Islet precursor cell (in vitro differentiated cells): Measurements from ENCODE around the gene GPR152.
A peak's percentile ranks its signal among the peaks of the same experiment; 100 is the strongest.
"Not testable (repeated sequence)": the region's sequence is repeated elsewhere in the genome, so short reads cannot be mapped to it uniquely, and the experiment has no call there.

Source experiments
- DNase-seq: peaks from one replicate; pipeline ENCODE4 v3.0.0-alpha.2; 2018

GPR152 gene

DNA sequence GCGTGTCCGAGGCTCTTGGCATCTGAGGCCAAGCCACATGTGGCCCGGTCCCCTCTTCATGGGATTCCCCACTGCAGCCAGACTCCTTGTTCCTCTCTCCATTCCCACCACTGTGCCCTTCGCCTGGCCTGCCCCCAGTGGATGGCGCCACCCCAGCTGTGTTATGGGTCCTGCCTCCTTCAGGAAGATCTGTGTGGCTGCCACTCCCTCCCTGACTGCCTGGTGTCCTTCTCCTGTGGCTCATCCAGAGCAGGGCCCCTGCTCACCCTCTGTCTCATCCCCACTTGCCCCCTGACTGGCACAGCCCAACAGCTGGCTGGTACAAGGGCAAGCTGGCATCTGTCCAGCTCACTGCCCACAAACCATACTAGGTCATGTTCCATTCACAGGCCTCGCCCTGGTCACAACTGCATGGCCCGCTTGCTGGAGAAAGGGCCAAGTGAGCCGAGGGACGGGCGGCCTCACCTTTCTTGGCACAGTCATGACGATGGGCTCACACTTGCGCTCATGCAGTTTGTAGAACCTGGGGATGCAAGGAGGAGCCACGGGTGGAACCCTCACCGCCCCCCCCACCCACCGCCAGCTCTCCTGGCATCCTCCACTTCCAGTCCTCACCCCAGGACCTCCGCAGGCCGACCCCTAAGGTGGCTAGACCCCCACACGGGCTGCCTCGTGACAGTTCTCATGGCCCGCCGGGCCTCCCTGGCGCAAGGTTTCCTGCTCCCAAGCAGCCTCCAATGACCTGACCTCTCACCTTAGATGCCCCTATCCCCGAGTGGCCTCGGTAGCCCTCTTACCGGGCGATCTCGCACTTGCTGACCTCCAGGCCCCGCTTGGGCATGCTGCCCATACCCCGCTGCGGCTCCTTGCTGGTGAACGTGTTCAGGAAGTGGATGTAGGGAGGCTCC lies 13.0 kb downstream of the GPR152 start:
- no peak for DNase-seq

DNA sequence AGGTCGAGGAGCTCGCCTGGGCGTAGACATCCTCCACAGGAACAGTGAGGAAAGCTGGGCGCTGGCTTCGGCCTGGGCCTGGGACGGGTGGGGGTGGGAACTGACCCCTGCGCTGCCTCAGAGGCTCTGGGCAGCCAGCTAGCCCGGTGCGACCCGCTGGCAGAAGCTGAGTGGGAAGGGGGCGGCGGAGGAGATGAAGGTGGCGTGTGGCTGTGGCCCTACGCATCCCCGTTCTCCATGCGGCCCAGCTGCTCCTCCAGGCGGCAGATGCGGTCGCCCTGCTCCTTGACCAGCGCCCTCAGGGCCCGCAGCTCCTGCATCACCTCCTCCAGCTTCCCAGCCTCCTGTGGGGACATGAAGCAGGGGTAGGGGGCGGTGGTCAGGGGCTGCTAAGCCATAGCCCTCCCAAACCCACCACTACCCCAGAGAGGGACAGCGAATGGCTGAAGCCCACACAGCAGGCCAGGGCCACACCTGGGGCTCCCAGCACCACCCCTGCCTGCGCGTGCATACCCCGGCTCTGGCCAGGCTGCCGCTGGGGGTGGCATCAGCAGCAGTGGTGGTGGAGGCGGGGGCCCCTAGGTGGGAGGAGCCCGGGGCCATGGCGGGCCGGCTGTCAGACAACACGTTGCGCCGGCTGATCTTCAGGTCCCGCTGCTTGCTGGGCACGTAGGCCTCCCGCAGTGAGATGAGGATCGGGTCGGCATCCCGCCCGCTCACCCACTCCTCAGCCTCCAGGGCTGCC lies 14.2 kb downstream of the GPR152 start:
- no peak for DNase-seq

DNA sequence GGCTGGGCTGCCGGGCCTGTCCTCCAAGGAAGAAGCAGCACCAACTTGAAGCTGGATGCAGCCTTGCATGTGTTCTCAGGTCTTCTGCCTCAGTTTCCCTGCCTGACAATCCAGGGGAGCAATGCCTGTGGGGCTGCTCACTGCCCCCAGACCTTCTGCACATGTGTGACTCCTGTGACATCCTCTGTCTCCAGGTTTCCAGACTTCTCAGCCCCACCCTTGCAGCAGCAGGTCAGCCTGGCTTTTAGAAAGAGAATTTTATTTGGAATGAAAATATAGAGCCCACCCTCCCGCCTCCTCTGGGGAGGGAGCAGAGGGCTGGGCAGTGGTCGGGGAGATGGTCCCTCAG lies 14.7 kb downstream of the GPR152 start:
- DNase-seq: no peak

DNA sequence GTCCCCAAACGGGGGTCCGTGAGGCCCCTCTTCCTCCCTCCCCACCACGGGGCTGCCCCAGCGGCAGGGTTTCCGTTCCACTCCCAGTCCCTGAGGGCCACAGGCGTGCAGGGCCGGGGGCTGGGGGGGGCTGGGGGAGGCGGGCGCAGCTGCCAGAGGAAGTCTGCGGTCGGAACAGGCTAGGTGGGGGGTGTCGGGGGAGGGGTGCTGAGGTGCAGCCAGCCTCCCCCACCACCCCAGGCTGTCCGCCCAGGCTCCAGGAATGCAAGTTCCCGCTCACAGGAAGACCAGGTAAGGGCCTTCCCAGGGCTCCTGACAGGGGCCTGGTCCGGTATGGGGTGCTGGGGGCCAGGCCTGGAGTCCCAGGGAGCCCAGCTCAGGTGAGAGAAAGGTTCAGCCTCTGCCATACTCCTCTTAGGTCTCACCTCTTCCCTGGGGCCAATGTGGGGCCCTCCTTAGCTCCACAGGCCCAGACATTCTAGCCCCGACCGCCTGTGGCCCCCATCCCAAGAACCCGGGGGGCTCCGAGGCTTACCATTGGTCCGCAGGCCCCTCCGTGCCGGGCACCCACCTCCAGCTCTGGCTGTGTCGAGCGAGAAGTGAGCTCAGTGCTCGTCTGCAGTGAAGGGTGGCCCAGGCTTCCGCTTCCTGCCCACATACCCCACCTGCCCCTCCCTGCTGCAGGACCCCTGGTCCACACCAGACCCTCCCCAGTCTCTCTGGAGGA lies 15.3 kb downstream of the GPR152 start, which contains the start of gene PTPRCAP:
TSS of gene PTPRCAP (minus strand) at position 601 of the 727 bp plus-strand sequence. CDS start at position 538, 63 bp downstream.
- DNase-seq: no peak

DNA sequence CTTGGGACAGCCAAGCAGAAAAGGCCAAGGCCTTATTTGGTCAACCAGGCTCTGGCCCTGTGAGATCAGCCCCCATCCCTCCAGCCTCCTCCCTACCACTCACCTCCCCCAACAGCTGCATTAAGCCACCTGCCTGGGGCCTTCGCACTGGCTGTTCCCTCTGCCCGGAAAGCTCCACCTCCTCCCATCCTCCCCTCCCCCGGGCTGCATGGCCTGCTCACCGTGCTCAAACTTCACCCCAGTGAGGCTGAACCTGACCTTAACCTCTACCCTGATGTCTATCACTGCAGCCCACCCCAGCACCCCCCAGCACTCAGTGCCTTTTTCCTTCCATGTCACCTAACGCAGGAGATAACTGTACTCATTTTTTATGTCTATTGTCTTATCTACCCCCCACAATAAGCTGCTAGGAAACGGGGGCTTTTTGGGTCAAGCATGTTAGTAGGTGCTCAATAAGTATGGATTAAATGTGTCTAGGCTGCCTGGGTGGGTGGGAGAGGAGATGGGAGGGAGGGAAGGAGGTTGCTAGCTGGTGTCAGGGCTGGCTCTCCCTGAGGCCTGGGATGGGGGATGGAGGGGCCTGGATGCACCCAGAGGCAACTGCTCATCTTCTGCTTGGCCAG lies 16.0 kb downstream of the GPR152 start:
- DNase-seq: peak; percentile 91

DNA sequence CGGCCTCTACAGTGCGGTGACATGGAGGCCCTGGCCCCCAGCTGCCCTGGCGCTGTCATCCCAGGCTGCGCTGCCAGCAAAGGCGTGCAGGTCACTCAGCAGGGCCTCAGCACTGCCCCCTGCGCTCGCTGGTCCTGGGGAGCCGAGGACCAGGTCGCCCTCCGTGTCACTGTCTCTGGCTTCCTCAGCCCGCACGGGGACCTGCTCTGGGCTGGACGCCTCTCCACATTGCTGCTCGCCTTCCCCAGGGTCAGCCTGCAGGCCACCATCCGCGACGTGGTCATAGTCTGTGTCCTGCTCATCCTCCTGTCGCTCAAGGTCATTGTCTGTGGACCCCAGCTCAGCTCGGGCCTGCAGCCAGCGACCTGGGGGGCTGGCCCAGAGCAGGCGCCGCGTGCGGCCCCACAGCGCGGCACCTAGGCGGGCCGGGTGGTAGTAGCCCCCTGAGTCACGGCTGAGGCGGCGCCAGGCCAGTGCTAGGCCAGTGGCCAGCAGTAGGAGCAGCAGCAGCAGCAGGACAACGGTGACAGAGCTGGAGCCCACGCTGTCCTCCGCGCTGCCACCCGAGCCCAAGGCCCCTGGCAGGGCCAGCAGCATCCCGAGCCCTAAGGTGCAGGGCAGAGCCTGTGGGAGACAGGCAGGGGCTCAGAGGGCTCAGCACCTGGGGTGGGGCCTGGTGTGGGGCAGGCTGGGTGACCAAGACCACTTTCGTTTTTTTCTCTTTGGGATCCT lies 16.6 kb downstream of the GPR152 start:
- DNase-seq: no peak

DNA sequence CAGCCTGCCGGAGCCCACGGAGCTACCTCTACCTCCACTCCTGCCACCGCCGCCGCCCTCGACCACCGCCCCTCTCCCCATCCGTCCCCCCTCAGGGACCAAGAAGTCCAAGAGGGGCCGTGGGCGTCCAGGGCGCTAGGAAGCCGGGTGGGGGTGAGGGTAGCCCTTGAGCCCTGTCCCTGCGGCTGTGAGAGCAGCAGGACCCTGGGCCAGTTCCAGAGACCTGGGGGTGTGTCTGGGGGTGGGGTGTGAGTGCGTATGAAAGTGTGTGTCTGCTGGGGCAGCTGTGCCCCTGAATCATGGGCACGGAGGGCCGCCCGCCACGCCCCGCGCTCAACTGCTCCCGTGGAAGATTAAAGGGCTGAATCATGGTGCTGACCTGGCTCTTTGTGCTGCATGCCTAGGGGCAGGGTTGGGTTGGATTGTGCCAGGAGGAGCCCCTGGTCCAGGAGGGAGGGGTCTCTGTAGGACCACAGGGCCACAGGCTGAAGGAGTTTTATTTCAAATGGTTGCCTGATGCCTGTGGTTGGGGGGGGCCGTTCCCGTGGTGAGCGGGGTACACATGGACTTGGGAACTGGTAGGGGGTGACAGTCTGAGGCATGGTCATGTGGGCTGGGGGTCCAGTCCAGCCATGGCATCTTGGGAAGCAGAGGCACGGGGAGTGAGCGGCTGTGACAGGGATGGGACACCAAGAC lies 17.4 kb downstream of the GPR152 start:
- no peak for DNase-seq

DNA sequence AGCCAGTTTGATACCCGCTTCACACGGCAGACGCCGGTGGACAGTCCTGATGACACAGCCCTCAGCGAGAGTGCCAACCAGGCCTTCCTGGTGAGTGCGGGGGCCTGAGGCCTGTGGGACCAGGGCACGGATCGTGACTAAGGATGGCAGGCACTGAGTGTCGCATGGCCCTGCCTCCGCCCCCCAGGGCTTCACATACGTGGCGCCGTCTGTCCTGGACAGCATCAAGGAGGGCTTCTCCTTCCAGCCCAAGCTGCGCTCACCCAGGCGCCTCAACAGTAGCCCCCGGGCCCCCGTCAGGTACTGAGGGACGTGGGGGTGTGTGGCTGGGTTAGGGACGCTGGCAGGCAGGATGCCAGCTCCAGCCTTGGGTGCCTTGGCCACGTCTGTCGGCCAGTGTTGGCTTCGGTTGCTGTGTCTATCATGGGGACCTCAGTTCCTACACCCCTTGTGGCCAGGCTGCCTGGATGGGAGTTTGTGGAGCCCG lies 18.1 kb downstream of the GPR152 start:
- no peak for DNase-seq

DNA sequence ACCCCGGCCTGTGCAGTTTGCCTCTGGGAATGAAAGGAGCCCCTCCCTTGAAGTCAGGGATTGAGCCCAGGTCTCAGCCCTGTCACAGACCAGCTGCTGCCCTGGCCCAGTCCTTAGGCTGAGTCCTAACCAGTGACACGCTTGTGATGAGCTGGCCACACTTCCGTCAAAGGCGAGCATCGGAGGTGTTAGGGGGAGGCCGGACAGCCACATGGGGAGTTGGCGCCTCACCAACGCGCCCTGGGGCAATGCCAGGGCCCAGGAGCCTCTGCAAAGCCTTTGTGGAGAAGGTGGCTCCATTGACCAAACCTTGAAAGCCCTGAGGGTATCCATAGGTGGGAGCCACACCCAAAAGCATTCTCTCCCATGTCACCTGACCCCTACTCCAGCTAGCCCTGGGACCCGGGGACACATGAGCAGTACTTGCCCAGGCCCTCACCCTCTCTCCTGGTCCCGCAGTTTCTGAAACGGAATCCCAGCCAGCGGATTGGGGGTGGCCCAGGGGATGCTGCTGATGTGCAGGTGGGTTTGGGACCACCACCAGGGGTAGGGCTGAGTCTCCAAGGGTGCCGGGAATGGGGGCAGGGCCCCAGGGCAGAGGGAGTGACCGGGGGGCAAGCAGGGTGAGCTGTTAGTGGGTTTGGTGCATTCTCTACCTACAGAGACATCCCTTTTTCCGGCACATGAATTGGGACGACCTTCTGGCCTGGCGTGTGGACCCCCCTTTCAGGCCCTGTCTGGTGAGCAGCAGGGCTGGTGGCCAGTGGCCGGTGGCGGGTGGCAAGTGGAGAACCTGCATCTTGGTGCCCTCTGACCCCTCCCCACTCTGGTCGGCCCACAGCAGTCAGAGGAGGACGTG lies 18.8 kb downstream of the GPR152 start:
- no peak for DNase-seq

DNA sequence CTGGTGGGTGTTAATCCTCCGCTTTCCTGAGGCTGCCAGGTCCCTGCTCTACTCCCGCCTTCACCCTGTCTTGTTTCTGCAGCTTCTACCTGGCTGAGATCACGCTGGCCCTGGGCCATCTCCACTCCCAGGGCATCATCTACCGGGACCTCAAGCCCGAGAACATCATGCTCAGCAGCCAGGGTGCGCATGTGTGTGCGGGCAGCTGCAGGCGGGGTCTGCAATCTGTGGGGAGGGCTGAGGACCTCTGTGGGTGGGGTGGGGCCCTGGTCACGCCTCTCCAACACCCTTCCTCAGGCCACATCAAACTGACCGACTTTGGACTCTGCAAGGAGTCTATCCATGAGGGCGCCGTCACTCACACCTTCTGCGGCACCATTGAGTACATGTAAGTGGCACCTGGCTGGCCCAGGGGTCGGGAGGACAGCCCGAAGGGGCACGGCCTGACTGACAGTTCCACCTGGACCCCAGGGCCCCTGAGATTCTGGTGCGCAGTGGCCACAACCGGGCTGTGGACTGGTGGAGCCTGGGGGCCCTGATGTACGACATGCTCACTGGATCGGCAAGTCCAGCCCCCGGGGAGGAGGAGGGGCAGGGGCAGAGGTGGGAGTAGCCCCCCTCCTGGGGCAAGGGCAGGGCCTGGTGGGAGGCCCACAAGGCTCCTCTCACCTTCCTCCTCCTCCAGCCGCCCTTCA lies 19.7 kb downstream of the GPR152 start:
- DNase-seq: no peak

DNA sequence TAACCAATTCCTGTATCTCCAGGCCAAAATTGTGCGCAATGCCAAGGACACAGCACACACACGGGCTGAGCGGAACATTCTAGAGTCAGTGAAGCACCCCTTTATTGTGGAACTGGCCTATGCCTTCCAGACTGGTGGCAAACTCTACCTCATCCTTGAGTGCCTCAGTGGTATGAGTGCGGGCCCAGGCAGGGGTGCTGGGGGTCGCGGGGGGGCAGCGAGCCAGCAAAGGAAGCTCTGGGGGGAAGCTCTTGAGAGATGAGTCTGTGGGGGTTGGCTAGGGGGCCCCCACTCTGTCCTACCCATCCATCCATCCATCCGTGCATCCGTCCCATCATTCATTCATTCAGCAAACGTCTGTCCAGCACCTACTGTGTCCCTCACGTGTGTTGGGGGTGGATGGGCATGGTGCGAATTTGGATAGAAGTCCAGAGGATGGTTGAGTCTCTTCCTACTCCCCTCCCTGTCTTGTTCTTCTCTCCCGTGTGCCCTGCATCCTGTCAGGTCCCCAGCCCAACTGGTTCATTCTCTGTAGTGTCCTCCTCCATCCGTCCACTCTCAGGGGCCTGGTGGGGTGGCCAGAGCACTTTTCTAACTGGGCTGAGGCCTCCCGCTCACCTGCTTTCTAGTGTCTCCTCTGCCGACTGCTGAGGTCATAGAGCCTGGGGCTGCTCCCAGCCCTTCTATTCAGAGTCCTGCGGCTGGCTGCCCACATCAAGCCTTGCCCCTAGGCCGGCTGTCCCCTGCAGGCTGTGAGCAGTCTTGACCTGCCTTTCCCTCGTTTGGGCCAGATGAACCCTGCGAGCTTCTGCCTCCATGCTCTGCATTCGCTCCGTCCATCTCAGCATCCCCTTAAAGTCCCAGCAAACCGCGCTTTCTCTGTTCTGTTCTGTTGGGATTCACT lies 20.9 kb downstream of the GPR152 start:
- DNase-seq: no peak

DNA sequence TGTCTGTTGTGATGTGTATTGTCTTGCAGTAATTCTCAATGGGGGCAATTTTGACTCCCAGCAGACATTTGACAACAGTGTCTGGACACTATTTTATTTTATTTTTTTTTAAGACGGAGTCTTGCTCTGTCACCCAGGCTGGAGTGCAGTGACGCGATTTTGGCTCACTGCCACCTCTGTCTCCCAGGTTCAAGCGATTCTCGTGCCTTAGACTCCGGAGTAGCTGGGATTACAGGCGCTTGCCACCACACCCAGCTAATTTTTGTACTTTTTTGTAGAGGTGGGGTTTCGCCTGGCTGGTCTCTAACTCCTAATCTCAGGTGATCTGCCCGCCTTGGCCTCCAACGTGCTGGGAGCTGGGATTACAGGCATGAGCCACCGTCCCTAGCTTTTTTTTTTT lies 22.8 kb downstream of the GPR152 start:
- no peak for DNase-seq

DNA sequence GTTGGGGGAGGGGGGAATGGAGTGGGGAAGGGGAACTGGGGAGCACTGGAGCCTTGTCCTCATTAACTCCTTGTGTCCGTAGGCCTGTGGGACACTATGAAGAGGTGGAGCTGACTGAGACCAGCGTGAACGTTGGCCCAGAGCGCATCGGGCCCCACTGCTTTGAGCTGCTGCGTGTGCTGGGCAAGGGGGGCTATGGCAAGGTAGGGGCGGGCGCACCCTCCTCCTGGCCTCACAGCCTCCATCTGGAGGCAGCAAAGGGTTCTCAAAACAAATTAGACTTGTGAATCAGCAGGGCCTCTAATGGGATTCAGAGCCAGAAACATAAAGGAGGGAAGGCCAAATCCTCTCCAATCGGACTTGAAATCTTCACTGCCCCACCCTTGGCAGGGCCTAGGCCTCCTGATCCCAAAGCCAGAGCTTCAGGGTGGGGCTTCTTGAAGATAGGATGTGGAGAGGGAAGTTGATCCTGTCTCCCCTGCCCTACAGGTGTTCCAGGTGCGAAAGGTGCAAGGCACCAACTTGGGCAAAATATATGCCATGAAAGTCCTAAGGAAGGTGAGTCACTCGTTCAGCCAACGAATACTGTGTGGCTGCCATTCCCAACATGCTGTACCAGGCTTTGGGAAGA lies 23.4 kb downstream of the GPR152 start:
- DNase-seq: no peak

DNA sequence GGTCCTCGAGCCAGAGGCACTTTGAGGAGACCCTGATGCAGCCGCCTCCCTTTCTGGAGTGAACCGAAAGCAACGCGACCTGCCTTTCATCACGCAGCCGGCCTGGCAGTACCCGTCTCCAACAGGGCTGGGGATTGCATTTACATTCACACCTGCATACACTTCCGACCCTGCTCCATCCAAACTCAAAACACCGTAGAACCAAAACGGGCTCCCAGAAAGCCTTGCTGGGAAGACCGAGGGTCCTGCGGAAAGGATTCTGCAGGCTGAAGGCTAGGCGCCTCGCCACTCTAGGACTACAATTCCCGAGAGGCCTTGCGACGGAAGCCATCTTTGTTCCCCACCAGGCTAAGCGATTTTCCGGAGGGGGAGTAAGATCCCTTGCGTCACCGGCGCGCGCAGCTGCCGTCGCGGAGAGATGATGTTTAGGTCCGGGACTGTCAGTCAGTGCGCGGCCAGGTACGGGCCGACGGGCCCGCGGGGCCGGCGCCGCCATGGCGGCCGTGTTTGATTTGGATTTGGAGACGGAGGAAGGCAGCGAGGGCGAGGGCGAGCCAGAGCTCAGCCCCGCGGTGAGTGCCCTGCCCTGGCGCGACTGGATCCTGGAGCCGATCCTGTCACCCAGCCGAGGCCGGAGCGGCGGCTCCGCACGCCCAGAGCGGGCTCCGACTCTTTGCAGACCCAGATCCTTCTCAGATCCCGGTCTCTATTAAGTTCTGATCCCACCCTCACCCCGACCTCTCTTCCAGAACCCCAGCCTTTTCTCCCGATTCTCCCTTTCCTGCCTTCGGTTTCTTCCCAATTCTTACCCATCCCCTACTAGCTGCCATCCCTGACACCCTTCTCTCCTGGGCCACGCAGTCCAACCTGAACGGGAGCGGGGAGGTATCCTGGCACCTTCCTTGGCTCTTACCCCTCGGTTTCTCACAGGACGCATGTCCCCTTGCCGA lies 24.2 kb downstream of the GPR152 start, which contains the start of gene RPS6KB2:
TSS of gene RPS6KB2 (plus strand) at position 443 of the 950 bp plus-strand sequence. CDS start at position 495, 52 bp downstream.
- peak; percentile 98 for DNase-seq

DNA sequence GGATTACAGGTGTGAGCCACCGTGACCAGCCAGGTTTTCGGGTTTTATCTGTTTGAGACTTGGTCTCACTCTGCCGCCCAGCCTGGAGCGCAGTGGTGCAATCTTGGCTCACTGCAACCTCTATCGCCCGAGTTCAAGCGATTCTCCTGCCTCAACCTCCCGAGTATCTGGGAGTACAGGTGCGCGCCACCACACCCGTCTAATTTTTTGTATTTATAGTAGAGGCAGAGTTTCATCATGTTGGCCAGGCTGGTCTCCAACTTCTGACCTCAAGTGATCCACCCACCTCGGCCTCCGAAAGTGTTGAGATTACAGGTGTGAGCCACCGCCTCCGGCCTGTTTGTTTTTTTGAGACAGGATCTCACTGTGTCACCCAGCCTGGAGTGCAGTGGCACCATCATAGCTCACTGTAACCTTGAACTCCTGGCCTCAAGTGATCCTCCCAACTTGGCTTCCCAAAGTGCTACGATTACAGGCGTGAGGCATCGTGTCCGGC lies 25.1 kb downstream of the GPR152 start:
- DNase-seq: not testable (repeated sequence)

DNA sequence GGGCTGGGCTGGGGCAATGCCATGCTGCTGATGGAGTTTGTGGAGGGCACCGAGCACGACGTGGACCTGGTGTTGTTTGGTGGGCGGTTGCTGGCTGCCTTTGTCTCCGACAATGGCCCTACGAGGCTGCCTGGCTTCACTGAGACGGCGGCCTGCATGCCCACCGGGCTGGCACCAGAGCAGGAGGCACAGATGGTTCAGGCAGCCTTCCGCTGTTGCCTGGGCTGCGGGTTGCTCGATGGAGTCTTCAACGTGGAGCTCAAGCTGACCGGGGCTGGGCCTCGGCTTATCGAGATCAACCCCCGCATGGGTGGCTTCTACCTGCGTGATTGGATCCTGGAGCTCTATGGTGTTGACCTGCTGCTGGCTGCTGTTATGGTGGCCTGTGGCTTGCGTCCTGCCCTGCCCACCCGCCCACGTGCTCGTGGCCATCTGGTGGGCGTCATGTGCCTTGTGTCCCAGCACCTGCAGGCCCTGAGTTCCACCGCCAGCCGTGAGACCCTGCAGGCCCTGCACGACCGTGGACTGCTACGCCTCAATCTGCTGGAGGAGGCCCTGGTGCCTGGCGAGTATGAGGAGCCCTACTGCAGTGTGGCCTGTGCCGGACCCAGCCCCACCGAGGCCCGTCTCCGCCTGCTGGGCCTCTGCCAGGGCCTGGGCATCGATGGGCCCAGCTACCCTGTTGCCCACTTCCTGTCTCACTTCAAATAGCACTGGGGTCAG lies 28.5 kb downstream of the GPR152 start:
- DNase-seq: no peak
